GM23248 (cell line): Measurements from ENCODE around the gene TOR2A.

Experiments used
- EZH2 ChIP-seq: fragments of 200-600 bp; sonication (generic); IDR thresholded peaks from 2 replicates; pipeline ENCODE4 v1.6.1; 2018; ENCODE audit warnings: antibody characterized with exemption, mild to moderate bottlenecking; ENCODE audit not compliant: insufficient read depth, poor library complexity, severe bottlenecking
- EZH2phosphoT487 ChIP-seq: fragments of 200-600 bp; sonication (generic); IDR thresholded peaks from 2 replicates; pipeline ENCODE4 v1.6.1; 2018; ENCODE audit warnings: antibody characterized with exemption, moderate library complexity, mild to moderate bottlenecking, low read depth; ENCODE audit not compliant: insufficient read depth

DNA sequence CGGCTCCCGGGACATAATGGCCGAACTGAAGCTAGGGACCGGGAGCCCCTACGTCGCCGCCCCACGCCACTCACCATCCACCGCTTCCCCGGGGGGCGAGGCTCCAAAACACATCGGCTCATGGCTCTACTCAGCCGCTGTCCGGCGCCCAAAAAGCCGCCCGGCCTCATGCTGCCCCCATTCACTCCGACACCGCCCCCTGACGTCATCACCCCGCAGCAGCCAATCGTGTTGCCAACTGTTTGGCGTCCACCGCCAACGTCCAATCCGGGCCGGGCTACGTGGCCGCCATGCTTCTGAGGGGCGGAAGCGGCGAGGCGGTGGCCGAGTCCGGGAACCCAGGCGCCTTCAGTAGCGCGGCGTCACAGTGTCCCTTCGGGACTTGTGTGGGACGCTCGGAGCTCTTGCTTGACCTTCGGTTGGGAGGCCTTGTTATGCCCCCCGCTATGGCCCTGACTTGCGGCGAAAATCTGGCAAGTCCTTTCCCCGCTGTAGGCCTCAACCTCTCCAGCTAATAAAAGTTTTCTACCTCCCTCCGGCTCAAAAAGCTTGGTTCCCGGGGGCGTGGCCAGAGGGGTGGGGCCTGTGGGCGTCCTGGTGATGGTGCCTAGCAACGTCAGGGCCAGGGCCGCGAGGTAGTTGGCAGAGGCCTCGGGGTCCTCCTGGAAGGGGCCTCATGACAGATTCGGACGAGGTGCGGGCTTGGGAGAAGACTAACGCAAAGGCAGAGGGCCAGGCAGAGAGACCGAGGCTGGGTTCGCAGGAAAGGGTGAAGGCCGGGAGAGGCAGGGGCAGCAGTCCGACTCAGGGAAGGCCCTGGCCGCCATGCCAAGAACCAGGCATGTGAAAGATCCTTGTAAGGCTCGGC, 19.4 kb downstream of the TOR2A start, which contains the start of the genes PTRH1 and TTC16:
- TF ChIP-seq EZH2 (no peak), EZH2phosphoT487 (no peak)
